ENCODE measurements around the gene TESK2. TPM values are rescaled to one million over a fixed set of nuclear protein-coding genes. Genes with fewer than 3 reads are reported as not detected.
"Not testable (repeated sequence)": the region's sequence is repeated elsewhere in the genome, so short reads cannot be mapped to it uniquely, and the experiment has no call there.

Gene TESK2
- total and polyA plus RNA-seq, 2 of the 13 experiments (the other 11 are each of a cell fraction or from before 2014, with no cell fraction given), result 5.5 to 9.6 TPM

- TF ChIP-seq AGO1 (IDR thresholded peaks at IDR 0.05; ENCODE audit: low read depth, low read length, poor library complexity, severe bottlenecking) (no peak), GPBP1L1 (CRISPR knock-in tag; IDR thresholded peaks at IDR 0.05) (no peak), KLF15 (CRISPR knock-in tag; IDR thresholded peaks at IDR 0.05; ENCODE audit: borderline replicate concordance) (no peak), MYPOP (CRISPR knock-in tag; IDR thresholded peaks at IDR 0.05) (no peak), KLF11 (CRISPR knock-in tag; IDR thresholded peaks at IDR 0.05) (no peak), HOMEZ (CRISPR knock-in tag; IDR thresholded peaks at IDR 0.05; ENCODE audit: low read depth) (no peak)
Measured at GRCh38 chr1:45385302-45385701, 105.7 kb downstream of the TESK2 start (continued).

GRCh38 chr1:45384213-45384612, 106.8 kb downstream of the TESK2 start:
- H3K4me2 ChIP-seq (ENCODE audit: low read depth, low read length); ATAC-seq; H3K36me3 ChIP-seq (replicated peaks in 1 of 2; ENCODE audit: control insufficient read depth in 1 of 2, insufficient read depth in 2 of 2, low read length in 2 of 2); H3K79me2 ChIP-seq (ENCODE audit: insufficient read depth, low read length); FAIRE-seq; BruUV-seq (replicated peaks); DNase-seq (ENCODE audit: low spot score); CTCF ChIA-PET (ENCODE audit: low intra/inter-chr PET ratio, low total read pairs); H4K20me1 ChIP-seq (ENCODE audit: insufficient read depth, low read length); H3K27ac ChIP-seq (ENCODE audit: extremely low read length, insufficient read depth, low read length); H3K4me3 ChIP-seq (replicated peaks in 1 of 3; ENCODE audit: insufficient read depth in 1 of 3, low read depth in 2 of 3, low read length in 3 of 3); POLR2A ChIA-PET; in situ Hi-C loops (cut with HindIII; ENCODE audit: extremely low pct_ligation_motif_present, low pct_unique_long_range_greater_than_20kb); H3K4me1 ChIP-seq (ENCODE audit: insufficient read depth, low read length); H2AFZ ChIP-seq (ENCODE audit: low read length); H3K9ac ChIP-seq (ENCODE audit: insufficient read depth, low read depth, low read length); H3K9me3 ChIP-seq (ENCODE audit: low read length); H3K27me3 ChIP-seq (ENCODE audit: control insufficient read depth in 1 of 2, insufficient read depth in 2 of 2, low read length in 2 of 2): not testable (repeated sequence)
- 97% methylated on average over 4 of the region's 4 CpGs for whole genome bisulfite sequencing (ENCODE audit: low lambda C conversion rate)
- intact Hi-C loops (cut with micrococcal nuclease; ENCODE audit: unreplicated experiment), result loop anchor here (10.0 kb wide), 1 partner anchor 61 kb away; no protein-coding TSS in a partner anchor
